ENCODE measurements around the gene DDX24.

Gene DDX24, protein sequence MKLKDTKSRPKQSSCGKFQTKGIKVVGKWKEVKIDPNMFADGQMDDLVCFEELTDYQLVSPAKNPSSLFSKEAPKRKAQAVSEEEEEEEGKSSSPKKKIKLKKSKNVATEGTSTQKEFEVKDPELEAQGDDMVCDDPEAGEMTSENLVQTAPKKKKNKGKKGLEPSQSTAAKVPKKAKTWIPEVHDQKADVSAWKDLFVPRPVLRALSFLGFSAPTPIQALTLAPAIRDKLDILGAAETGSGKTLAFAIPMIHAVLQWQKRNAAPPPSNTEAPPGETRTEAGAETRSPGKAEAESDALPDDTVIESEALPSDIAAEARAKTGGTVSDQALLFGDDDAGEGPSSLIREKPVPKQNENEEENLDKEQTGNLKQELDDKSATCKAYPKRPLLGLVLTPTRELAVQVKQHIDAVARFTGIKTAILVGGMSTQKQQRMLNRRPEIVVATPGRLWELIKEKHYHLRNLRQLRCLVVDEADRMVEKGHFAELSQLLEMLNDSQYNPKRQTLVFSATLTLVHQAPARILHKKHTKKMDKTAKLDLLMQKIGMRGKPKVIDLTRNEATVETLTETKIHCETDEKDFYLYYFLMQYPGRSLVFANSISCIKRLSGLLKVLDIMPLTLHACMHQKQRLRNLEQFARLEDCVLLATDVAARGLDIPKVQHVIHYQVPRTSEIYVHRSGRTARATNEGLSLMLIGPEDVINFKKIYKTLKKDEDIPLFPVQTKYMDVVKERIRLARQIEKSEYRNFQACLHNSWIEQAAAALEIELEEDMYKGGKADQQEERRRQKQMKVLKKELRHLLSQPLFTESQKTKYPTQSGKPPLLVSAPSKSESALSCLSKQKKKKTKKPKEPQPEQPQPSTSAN

DNA sequence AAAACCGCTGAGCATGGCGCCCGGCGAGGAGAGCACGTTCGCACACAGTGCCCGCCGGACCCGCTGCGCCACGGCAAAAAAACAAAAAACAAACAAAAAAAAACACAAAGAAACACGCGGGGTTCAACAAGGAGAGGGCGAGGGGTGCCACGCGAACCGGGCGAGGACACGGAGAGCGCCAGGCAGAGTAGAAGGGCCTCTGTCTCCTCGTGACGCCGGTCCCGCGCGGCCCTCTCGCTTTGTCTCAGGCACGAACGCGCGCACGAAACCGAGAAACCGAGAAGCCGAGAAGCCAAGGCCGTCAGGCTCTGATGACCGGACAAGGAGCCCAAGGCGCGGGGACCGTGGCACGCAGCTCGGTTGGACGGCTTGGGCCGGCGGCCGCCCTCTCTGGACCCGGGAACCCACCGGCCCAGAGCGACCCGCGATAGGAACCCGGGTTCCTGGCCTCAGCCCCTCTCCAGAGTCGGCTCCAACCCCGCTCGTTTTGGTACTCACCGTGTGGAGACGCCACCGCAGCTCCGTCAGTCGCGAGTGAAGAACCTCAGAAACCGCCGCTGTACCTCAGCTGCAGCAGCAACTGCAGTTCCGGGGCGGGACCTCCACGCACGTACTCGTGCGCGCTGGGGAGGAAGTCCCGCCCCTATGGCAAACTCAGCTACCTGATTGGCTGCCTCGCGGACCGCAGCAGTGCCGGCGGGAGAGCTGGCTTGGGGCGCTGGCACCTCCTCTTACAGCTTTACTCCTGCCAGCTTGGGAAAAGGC lies at the start of gene DDX24, which contains the start of gene IFI27L1:
Gene DDX24, minus strand, starts transcription at position 582 of the 765 bp plus-strand sequence. CDS start 1,460 bp downstream, outside the sequence.
Gene IFI27L1, plus strand, starts transcription at position 690 of the 765 bp plus-strand sequence. CDS start 15,628 bp downstream, outside the sequence.
- DNase-seq, result peak; percentile 94 to 99

DNA sequence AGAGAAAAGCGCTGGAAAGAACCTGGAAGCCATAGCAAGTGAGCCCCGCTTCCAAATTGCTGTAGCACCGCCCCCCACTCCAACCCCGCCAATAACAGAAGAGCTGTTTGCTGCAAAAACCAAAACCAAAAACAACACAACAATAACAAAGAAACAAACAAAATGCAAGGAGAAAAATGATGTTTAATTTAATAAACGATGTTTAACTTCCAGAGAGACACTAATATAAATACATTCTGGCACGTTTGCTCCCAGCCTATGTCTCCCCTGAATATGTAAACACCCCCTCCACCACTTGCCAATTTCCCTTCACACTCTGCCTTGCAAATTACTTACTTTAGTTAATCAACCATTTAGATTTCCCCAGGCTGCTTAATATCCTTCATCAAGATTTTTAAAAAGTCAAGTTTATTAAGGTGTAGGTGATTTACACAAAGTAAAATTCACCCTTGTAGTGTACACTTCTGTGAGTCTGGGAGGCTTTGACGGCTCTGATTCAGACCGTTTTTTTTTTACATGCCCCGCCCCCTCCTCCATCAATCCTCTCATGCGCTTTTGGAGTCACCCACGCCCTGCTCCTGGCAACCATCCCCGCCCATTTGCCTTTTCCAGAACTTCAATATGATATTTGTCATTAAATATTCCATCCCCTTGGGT lies 48.9 kb upstream of the DDX24 start:
- DNase-seq, result peak; percentile 70 to 76

DNA sequence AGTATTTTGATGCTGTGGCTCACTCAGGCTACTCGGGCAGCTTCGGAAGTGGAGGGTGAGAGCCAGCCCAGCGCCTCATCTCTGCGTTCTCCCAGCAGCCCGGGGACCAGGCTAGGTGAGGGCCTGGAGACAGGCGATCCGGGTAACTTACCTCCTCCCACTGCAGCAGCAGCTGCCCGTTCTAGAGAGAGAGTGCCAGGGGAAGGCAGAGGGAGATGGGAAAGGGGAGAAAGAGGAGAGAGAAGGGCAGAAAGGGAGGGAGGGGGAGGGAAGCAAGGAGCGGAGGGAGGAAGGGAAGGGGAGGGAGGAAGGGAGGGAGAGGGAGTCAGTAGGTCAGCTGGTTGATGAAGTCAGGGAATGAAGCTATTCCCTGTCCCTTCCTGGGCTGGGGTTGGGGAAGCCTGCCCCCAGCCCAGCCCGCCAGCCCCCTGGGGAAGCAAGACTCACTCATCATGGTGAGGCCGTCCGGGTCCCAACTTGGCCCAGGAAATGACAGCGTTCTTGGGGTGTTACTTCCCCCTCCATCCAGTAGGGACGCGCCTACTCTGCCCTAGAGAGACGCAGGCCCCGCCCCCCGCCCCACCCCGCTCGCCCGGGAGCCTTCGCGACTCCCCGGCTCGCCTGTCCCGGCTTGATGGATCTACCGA lies 48.2 kb upstream of the DDX24 start, which contains the start of gene IFI27L2:
Gene IFI27L2, minus strand, starts transcription at position 494 of the 647 bp plus-strand sequence. Its CDS starts 40 bp downstream, at position 454.
- DNase-seq, result peak; percentile 85 to 93

DNA sequence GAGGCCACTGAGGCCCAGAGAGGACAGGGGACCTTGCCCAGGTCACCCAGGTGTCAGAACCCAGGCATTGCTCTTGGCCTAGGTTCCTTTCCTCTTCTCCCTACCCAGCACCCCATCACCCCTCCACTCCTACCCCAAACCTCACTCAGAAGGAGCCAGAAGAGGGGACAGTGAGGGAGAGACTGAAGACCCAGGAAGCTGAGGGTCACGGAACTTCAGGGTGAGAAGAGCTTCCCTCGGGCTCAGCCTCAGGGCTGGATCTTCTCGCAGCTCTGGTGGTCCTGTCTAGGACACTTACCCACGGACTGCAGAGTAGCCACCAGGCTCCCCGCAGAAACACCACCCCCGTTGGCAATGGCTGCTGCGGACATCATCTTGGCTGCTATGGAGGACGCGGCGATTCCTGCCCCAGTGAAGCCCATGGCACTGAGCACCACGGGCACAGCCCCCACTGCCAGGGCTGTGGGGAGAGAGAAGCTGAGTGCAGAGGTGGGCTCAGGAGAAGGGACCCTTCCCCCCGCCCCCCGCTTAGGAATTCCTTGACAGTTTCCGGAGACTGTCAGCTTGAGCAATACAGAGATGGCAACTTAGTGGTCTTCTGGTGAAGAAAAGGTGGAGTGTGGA lies 47.3 kb upstream of the DDX24 start:
- DNase-seq, result no peak

DNA sequence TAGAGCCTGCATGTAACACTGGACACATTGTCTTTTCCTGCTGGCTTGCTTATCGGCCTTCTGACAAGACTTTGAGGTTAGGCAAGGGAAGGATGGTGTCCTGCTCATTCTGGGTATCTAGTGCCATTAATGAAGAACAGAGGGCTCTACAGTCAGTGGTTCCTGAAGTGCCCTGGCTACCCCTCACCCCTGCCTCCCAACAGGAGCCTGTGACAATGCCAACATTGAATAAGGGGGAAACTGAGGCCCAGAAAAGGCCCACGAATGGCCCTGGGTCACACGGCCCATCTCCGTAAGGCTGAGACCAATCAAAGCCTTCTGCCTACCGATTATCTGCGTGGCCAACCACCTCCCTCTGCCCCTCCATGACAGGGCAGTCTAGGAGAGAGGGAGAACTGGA lies 46.3 kb upstream of the DDX24 start:
- no peak for DNase-seq

DNA sequence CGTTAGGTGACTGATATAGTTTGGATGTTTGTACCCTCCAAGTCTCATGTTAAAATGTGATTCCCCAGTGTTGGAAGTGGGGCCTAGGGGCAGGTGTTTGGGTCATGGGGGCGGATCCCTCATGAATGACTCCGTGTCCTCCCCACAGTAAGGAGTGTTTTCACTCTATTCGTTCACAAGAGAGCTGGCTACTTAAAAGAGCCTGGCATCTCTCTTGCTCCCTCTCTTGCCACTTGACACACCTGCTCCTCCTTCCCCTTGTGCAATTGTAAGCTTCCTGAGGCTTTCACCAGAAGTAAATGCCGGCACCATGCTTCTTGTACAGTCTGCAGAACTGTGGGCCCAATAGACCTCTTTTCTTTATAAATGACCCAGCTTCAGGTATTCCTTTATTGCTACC lies 45.8 kb upstream of the DDX24 start:
- DNase-seq, result no peak

DNA sequence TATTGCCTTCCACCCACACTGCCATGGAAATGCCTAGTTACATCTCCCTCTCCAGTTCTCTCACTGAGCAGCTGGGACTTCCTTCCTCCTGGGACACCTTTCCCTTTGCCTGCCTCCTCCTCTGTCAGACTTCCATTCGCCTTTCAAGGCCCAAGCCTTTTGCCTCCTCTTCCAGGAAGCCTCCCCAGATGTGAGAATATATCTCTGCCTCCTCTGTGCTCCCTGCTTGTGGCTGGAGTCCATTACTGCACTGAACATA lies 45.3 kb upstream of the DDX24 start:
- no peak for DNase-seq

DNA sequence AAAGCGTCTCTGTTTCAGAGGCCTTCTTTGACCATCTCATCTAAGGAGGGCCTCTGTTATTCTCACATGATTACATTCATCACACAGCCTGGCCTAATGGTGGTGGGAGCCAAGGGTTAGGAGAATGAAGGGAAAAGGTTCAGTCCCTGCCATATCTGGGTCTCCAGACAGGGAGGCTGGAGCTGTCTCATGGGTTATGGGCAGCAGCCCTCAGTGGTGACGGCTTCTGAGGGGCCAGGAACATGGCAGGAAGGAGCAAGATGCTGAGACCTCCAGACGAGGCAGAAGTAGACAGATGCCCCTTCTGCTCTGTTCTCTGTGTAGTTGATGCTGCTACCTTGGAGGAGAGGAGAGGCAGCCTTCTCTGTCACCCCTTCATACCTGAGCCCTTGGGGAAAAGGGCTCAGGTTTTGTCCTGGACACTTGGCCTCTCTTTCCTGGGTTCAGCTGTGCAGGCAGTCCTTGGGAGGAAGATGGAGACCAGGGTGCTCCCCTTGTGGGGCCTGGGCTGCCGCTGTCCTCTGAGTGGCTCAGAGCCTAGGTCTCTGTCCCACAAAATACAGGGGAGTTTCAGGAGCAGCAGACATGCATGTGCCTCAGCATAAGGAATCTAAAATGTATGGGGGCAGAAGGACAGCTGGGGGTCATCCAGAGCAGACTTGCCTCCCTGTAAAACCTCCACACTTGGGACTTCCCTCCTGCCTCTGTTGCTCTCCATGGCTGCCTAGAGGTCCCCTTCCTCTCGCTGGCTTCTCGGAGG lies 44.8 kb upstream of the DDX24 start:
- no peak for DNase-seq

DNA sequence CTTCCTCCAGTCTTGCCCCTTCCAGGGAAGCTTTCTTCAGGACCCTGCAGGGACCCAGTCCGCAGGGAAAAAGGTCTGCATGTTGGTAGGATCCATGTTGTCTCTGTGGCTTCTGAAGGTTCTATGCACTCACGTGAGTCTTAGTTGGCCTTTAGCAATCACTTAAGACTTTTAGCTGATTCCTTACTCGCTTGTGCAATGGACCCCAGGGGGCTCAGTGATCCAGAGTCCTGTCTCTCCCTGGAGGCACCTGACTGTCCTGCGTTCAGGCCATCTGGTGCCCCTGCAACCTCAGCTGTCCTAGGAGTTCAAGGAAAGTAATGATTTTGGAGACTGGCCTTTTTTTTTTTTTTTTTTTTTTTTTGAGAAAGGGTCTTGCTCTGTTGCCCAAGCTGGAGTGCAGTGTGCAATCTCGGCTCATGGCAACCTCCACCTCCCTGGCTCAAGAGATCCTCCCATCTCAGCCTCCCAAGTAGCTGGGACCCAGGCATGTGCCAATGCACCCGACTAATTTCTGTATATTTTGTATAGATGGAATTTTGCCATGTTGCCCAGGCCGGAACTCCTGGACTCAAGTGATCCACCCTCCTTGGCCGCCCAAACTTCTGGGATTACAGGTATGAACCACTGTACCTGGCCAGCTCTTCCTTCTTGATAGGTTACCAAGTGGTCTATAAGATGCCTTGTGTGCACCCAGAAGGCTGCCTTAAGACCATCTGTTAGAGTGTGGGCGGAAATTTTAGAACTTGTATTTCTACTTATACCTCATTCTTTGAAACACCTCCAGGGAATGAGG lies 43.8 kb upstream of the DDX24 start:
- no peak for DNase-seq

DNA sequence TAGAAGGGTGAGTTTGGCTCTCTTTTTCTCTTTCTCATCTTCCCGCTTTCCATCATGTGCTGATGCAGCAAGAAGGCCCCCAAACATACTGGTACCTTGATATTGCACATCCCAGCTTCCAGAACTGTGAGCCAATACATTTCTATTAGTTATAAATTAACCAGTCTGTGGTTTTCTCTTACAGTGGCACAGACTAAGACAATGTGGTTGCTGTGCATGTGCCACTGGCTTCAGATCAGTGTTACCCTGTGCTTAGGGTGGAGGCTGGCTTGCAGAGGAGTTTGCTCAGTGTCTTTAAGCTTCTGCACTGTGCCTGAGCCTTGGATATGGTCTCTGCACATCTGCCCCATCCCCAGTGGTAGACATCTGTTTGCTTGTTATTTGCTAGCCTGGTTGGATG lies 42.9 kb upstream of the DDX24 start:
- DNase-seq, result no peak

DNA sequence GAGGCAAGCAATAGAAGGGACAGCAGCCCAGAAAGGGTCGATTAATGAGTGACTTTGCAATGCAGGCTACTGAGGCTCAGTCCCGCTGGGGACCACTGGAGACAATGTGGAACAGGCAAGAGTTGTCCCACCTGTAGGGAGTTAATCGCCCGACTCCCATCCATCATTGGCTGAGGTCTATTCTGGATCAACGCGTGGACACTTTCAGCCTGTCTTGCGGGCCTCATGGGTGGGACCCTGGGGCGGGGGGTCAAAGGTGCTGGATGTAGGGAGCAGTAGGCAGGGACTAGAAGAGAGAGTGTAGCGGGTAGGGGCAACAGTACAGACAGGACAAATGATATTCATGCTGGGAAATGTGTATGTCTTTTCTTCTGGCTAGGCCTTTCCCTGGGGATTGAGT lies 42.3 kb upstream of the DDX24 start:
- DNase-seq, result no peak

DNA sequence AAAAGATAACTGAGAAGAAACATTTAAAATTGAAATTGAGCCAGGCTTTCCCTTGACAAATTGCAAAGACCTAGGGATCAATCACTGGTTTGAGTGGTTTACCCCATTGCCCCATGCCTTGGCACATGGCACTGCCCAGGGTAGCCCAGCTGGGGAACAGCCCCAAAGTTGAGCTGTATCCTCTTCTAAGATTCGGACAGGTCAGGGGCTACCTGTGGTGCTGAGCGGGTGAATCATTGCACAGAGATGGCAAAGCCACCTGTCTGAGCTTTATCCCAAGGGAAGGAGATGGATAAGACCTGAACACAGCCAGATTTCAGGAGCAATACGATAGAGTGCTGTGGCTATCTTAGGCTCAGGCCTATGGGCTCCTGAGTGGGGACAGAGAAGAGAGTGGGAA lies 41.4 kb upstream of the DDX24 start:
- no peak for DNase-seq

DNA sequence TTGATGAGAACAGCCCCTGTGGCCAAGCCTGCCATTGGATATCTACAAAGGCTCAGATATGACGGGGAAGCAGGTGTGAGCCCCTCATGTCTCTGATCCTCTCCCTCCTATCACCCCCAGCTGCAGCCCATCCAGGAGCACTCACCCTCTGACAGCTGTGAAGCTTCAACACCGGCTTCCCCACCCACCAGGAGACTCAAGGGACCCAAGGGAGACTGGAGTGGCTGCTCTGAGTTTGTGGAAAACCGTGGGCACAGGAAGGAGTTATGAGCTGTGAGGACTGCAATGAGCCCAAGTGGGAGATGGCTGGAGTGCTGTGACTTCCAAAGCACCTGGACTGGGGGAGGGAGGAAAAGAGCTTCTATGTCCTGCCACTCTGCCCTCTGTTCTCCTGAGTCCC lies 40.5 kb upstream of the DDX24 start:
- DNase-seq, result no peak

DNA sequence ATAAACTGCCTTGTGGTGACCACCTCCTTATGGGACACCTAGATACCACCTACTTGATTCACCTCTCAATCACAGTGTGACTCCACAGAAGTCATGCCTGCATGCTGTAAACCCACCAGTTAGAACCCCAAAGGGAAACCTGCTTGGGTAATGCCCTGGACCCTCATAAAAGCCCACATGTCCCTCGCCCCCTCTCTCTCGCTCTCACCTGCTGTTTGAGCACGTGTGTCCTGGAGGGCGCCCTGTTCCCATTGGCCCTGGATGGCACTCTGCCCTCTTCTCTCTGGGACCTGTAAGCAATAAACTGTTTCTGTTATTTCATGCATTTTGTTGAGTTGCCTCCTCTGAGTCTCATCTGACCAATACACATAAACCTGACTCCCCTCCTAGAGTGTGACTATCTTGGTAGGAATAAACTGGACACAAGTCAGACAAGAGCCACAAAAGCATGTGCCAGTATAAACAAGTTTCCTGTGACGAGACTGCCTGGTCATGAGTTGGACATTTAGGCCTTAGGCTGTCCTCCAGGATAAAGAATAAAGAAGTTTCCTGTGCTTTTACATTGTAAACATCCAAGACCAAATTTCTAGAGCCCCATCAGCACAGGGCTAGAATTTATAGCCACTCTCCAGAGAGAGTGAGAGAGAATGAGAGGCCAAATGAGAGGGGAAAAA lies 39.8 kb upstream of the DDX24 start:
- DNase-seq, result no peak

DNA sequence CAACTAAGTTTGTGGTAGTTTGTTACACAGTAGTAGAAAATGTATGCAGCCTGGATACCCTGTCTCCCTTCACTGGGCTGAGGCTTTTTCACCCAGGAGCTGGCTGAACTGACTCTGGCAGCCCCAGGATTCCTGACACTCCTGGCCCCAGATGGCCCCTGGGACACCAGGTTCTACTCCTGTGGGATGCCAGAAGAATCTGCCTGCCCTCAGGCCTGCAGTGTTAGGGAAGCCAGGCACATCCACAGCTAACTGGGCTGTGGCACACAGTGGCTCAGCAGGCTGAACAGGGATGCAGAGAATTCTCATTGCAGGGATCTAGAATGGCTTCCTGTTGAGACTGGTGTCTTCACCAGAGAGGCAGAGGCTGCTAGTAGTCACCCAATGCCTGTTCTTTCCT lies 38.1 kb upstream of the DDX24 start:
- DNase-seq, result no peak

DNA sequence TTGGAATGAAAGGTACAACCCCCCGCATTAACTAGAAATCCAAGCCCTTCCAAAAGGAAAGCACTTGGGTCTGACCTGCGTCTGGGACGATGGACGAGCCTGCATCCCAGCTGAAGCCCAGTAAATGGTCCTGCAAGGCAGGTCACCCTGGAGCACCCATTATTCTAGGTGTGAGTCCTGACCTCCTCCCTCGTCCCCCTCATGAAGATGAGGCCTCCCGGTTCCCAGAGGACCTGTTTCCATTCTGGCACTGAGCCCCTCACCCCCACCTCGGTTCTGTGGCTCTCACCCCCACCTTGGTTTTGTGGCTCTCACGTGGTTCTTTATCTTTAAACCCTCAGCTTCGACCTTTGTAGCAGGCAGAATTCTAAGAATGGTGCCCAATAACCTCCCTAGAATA lies 36.9 kb upstream of the DDX24 start:
- no peak for DNase-seq

DNA sequence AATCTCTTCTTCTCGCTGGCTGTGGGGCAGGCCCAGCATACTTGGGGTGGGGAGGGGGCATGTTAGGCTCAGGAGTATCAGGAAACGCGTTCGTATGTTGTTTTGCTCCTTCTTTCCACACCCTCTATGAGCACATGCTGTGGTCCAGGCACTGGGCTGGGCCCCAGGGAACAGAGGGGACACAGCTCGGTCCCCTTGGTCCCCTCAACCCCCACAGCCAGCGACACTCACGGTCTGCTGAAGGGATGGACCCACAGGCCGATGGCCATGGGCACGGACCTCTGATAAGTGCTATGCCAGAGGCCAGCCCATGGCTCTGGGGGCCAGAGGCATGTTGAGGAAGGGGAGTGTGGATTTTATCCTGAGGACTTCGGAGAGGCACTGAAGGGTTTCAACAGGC lies 35.7 kb upstream of the DDX24 start:
- DNase-seq, result no peak

DNA sequence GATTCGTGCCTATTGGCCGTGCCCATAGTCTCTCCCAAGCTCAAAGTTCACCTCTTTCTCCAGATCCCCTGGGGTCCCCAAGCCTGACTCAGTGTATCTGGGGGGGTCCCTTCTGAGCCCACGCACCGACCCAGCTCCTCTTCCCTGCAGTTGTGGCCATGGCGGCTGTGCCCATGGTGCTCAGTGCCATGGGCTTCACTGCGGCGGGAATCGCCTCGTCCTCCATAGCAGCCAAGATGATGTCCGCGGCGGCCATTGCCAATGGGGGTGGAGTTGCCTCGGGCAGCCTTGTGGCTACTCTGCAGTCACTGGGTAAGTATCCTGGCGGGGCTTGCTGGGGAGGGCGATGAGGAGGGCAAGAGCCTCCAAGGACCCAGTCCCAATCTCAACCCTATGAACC lies 34.6 kb upstream of the DDX24 start:
- no peak for DNase-seq

DNA sequence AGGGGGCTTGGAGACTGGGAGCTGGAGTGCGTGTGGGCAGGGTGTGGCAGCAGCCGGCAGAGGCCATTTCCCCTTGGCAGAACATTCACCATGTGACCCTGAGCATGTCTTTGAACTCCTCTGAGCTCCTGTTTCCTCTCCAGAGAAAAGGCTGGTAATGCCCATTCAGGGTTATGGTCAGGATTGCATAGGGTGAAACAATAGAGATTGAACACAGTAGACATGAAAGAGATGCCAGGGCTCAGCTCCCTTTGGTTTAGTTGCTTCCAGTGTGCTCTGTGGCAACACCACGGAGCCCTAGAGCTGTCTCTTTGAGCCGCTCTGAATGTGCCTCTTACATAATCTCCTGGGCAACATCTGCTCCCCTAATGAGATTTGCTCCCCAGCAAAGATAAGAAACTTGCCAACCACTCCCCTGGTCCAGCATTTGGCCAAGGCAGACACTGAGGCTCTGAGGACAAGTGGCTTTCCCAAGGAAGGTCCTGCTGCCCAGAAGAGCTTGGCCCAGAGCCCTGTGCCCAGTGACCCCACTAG lies 34.1 kb upstream of the DDX24 start:
- peak; percentile 88 to 97 for DNase-seq
